ENCODE results near the gene FASTK. TPM values are rescaled to one million over a fixed set of nuclear protein-coding genes. Genes with fewer than 3 reads are reported as not detected.

Gene FASTK
- polyA plus RNA-seq, 1 experiment: 44.1 TPM

DNA sequence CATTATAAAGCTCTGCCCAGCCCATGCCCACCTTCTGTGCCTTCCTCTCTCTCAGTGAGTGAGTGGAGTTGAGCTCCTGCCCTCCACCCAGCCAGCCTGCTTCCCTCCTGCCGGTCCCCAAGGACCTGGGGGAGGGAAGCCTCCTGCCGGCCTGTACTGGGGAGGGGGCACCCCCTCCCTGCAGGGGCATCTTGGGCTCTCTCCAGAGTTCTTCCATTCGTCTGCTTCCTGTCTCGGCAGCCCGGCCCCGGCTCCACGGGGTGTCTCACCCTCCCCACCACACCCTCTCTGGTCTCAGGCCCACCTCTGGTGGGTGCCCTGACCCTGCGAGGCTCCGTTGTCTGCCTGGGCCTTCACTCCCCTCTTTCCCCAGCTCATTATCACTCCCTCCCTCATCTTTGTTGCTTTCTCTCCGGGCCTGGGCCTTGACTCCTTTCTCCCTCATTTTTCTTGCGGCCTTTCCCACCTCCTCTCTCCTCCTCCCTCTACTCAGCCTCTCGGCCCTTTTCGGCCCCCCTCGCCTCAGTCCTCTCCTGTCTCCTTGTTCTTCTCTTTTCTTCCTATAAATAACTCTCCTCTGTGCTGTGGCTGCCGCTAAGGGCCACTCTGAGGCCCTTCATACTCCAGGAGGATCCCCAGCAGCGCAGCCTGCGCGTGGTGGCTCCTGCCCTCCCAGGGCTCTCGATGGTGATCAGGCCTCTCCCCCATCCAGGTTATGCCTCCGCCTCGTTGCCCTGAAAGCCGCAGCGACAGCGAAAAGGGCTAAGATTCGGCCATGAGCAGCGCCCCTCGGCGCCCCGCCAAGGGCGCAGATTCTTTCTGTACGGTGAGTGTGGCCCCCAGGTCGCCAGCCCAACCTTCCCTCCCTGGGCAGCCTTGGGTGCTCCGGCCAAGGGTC is 19.1 kb downstream of the FASTK start:
- ChIA-PET POLR2A (interaction anchor here (0.6 to 1.0 kb wide), 3 partner anchors 19 to 28 kb away, joined by 3 to 4 read pairs (median 4); partner anchors contain the start of gene FASTK), CTCF (interaction anchor here (0.6 to 0.7 kb wide), 4 partner anchors 15 to 88 kb away, joined by 3 to 8 read pairs (median 3); no protein-coding TSS in a partner anchor)
- Histone ChIP-seq H3K27ac (ENCODE audit: low read depth, low read length) (peak overlapping the region; percentile 52), H3K4me3 (ENCODE audit: low read depth, low read length) (peak overlapping the region; percentile 76), H3K9me3 (ENCODE audit: control insufficient read depth, insufficient read depth, low read length) (no peaks in the 10 kb centered on the region; the same call in 1 of the 2 replicates), H3K27me3 (ENCODE audit: control insufficient read depth, insufficient read depth, low read length) (no peaks in the 10 kb centered on the region)
- DNase-seq (ENCODE audit: low read depth, low spot score): no peak
- TF ChIP-seq, protein P1, sequence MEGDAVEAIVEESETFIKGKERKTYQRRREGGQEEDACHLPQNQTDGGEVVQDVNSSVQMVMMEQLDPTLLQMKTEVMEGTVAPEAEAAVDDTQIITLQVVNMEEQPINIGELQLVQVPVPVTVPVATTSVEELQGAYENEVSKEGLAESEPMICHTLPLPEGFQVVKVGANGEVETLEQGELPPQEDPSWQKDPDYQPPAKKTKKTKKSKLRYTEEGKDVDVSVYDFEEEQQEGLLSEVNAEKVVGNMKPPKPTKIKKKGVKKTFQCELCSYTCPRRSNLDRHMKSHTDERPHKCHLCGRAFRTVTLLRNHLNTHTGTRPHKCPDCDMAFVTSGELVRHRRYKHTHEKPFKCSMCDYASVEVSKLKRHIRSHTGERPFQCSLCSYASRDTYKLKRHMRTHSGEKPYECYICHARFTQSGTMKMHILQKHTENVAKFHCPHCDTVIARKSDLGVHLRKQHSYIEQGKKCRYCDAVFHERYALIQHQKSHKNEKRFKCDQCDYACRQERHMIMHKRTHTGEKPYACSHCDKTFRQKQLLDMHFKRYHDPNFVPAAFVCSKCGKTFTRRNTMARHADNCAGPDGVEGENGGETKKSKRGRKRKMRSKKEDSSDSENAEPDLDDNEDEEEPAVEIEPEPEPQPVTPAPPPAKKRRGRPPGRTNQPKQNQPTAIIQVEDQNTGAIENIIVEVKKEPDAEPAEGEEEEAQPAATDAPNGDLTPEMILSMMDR (IDR thresholded peaks at IDR 0.05; ENCODE audit: low read depth, low read length): no peak

DNA sequence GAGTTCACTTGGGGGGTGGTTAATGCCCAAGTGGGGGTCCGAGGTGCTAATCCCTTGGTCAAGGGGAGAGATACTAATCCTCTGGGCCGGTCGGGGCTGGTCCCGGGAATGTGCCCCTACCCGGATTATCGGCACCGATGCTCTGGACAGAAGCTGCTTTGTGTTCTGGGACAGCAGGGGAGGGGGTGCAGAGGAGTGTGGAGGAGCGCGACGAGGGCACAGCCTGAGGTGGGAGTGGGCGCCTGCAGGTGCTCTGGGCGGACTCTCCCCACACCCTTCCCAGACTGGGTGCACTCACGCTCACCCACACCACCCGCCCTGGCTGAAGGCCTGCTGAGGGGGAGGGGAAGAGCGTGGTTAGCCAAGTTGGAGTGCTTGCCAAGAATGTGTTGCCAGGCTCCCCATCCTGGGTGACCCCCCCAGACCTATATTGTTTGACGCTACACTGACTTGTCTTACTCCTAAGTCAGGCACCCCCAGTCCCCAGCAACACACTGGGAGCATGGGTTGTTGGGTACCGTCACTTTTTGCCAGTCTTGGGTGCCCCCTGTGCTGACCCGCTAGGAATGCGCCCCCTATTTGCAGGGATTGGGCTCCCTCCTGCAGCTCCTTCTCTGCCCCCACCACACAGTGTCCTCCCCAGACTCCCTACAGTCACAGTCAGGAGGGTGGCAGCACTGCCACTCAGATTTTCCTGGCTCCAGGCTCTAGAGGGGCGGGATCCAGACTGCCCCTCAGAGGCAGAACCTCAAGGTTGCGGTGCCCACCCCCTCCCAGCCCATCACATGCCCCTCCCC is 20.0 kb downstream of the FASTK start:
- TF ChIP-seq, protein P1 (IDR thresholded peaks at IDR 0.05; ENCODE audit: low read depth, low read length): no peak
- DNase-seq (ENCODE audit: low read depth, low spot score): no peak
- POLR2A ChIA-PET: interaction anchor here (0.8 kb wide), 1 partner anchor 20 kb away, joined by 4 read pairs; the partner anchor contains the start of gene FASTK
- Histone ChIP-seq H3K4me3 (ENCODE audit: low read depth, low read length) (peak overlapping the region; percentile 76), H3K27ac (ENCODE audit: low read depth, low read length) (peak overlapping the region; percentile 21), H3K27me3 (ENCODE audit: control insufficient read depth, insufficient read depth, low read length) (no peaks in the 10 kb centered on the region), H3K9me3 (ENCODE audit: control insufficient read depth, insufficient read depth, low read length) (no peaks in the 10 kb centered on the region; the same call in 1 of the 2 replicates)
- CTCF ChIA-PET: interaction anchor here (0.6 to 1.3 kb wide), 7 partner anchors 16 to 87 kb away, joined by 3 to 8 read pairs (median 3); no protein-coding TSS in a partner anchor

DNA sequence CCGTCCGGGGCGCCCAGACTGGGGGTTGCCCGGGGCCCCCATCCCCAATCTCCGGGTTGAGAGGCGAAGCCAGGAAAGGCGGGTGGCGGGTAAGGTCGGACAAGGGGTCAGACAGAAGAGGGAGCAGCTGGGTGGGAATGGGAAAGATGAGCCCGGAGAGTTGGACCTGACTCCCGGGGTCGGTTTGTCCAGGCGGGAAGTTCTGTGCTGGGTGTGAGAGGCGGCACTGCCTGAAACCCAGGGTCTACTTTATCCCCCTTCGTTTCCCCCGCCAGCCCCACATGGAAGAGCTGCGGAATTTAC is 20.5 kb downstream of the FASTK start:
- TF ChIP-seq, protein P1 (IDR thresholded peaks at IDR 0.05; ENCODE audit: low read depth, low read length): no peak
- H3K27me3 ChIP-seq (ENCODE audit: control insufficient read depth, insufficient read depth, low read length): no peaks in the 10 kb centered on the region
- ChIA-PET CTCF (interaction anchor here (0.8 to 1.3 kb wide), 3 partner anchors 25 to 43 kb away, joined by 3 to 5 read pairs (median 3); no protein-coding TSS in a partner anchor), POLR2A (interaction anchor here (0.8 kb wide), 1 partner anchor 21 kb away, joined by 4 read pairs; the partner anchor contains the start of gene FASTK)
- peak overlapping the region; percentile 76 for H3K4me3 ChIP-seq (ENCODE audit: low read depth, low read length)
- no peak for DNase-seq (ENCODE audit: low read depth, low spot score)
- no peaks in the 10 kb centered on the region; the same call in 1 of the 2 replicates for H3K9me3 ChIP-seq (ENCODE audit: control insufficient read depth, insufficient read depth, low read length)
- H3K27ac ChIP-seq (ENCODE audit: low read depth, low read length): peak overlapping the region; percentile 21

DNA sequence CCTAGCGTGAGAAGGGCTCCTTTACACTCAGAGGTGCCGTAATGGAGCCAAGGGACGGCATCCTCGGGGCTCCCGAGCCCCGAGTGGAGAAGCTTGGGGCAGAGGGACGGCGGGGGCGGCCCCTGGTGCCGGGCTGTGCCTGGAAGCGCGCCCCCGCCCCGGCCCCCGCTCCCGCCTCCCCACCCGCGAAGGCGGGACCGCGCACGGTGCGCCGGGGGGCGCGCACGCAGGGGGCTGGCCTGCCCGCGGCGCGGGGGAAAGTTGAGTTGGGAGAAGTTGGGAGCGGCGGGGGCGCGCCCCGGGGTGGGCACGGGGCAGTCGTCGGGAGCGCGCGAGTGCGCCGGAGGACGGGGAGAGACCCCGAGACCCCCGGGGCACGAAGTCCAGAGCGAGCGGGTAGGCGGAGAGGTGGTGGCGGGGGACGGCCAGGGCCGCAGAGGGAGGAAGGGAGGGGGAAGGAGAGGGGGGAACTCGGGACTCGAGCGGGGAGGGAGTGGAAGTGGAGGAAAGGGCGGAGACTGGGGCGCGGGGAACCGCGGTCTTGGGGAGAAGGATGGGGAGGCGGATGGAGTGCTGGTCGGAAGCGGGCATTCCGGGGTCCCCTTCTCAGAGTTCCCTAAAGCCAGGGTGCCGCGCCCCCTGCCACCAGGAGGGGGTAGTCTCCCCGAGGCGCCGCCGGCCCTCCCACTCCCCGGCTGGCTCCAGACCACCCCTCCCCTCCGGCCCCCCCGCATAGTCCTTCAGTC is 21.1 kb downstream of the FASTK start, which contains the start of gene SLC4A2:
TSS of gene SLC4A2 (plus strand) at position 223 of the 746 bp plus-strand sequence. CDS start 2,399 bp downstream, outside the sequence.
- Histone ChIP-seq H3K9me3 (ENCODE audit: control insufficient read depth, insufficient read depth, low read length) (no peaks in the 10 kb centered on the region; the same call in 1 of the 2 replicates), H3K27me3 (ENCODE audit: control insufficient read depth, insufficient read depth, low read length) (no peaks in the 10 kb centered on the region), H3K4me3 (ENCODE audit: low read depth, low read length) (peak within 1 kb of the TSS; percentile 76), H3K27ac (ENCODE audit: low read depth, low read length) (peak within 1 kb of the TSS; percentile 98)
- ChIA-PET CTCF (interaction anchor here (0.8 to 1.3 kb wide), 3 partner anchors 26 to 54 kb away, joined by 3 to 5 read pairs (median 3); no protein-coding TSS in a partner anchor), POLR2A (interaction anchor here (0.8 to 2.2 kb wide), 2 partner anchors 21 kb away, joined by 4 to 8 read pairs; partner anchors contain the start of gene FASTK)
- DNase-seq (ENCODE audit: low read depth, low spot score): no peak
- TF ChIP-seq, protein P1 (IDR thresholded peaks at IDR 0.05; ENCODE audit: low read depth, low read length): peak; percentile 58
